EL (cell line): ENCODE measurements around the gene NEK5.

Source experiments
- DNase-seq: peaks from one replicate; pipeline ENCODE4 v3.0.0-alpha.2; 2016

NEK5 gene

GRCh38 chr13:52006523-52007245 lies 122.2 kb downstream of the NEK5 start:
- DNase-seq: no peak

- no peak for DNase-seq
Measured at GRCh38 chr13:52005841-52006522, 122.9 kb downstream of the NEK5 start.

DNA sequence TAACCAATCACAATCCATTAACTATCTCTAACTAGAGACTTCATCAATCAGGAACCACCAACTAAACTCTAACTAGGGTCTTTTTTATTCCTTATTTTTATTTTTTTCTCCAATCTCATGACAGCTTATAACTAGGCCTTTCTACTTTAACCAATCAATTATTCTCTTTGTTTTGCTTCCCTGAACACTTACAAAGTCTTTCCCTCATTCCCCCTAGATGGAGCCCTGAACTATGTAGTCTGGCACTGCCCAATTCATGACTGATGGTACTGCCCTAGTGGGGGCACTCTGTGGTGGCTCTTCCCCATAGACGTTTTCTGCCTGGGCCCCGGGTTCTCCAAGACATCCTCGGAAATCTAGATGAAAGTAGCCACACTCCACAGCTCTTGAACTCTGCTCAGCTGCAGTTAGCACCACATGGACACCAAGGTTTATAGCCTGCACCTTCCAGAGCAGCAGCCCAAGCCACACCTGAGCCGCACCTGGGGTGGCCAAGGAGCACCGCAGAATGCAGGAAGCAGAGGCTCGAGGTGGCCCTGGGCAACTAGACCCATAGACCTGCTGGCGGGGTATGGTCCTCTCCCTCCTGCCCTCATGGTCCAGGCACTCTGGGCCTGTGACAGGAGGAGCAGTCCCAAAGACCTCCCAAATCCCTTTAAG lies 124.2 kb downstream of the NEK5 start:
- DNase-seq: no peak

GRCh38 chr13:52003541-52003940 lies 125.3 kb downstream of the NEK5 start:
- no peak for DNase-seq

- DNase-seq: no peak
Measured at GRCh38 chr13:52002361-52002760, 126.5 kb downstream of the NEK5 start.

GRCh38 chr13:52001120-52001731 lies 127.6 kb downstream of the NEK5 start:
- DNase-seq: peak; percentile 33

DNA sequence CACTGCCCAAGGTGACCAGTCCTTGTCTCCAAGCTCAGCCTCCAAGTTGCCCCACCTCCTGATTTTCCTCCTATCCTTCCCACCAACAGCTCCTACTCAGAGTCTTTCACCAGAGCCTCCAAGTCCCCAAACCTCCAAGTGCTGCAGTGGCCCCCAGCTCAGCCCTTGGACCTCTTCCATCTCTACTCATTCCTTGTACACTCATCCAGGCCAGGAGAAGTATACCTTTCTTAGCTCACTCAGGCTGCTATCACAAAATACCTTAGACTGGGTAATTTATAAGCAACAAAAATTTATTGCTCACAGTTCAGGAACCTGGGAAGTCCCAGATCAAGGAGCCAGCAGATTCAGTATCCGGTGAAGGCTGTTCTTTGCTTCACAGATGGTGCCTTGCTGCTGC lies 129.0 kb downstream of the NEK5 start:
- no peak for DNase-seq

DNA sequence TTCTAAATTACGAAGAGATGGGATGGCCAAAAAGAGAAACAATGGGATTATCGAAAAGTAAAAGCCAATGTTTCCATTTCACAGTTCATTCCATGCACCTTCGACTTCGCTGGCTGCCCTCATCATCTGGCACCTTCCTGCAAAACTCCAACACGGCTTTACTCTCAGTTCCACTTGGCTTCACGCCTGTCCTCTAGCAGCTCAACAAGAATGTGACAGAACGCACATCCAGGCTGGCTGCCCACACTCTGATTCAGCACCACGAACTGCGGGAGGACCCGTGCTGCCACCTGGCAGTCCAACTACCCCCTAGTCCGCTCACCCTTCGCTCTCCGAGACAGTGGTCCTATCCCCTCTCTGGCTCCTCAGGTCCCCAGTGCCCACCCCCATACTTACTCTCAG lies 129.4 kb downstream of the NEK5 start:
- no peak for DNase-seq

DNA sequence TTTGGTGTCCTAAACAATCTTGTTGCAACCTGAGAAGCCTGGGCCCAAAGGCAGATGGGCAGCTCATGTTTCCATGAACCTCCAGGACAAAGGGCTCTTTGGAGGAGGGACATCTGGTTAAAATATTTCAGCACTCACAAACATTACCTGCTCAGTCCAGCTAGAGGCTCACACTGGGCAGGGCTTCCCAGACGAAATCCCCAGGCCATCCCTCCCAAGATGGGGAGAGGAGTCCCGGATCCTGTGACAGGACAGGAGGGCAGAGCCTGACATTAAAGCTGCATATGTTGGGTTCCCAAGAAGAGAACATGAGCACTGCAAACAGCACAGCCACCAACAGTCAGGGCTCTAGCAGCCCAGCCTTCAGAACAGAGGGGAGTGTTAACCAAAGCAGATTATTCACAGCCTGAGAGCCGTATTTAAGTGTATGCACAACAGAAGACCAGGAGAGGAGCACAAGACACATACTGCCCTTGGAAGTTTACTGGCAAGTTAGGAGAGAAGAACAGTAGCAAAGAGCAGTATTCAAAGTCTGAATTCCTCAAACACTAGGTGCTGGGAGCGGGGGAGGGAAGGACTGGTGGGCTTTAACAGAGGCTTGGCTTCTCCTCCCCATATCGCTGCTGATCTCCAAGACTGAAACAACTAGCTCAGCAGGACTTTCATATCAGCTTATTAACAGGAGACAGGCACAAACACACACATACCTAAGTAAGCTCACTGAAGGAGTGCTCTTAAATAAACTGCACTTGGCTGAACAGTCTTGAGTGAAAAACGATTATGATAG lies 130.0 kb downstream of the NEK5 start:
- DNase-seq: no peak

DNA sequence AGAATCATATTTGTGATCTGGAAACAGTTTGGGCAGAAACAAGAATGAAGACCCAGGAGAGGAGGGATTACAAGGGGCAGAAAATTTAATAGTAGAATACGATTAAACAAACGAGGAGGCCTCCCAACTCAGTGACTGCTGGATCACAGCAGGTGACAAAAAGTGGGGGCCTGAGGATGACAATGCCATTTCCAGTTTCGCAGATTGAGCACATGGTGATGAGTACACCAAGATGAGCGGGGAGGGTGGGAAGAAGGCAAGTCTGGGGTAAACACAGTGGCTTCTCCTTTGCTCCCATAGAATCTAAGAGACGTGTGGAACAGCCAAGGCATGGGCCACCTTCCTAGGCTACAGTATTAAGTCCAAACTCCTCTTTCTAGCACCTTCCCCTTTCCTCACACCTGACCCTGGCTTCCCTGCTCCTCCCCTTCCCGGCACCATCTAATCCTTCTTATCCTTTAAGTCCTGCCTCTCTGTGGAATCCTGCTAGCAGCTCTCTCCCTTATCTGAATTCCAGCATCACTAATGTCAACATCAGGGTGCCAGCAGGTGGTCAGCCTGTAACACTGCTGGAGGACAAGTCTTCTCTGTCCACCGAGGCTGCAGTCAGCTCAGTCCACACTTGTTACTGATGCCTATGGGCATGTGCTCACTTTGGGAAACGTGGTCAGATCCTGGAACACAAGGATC lies 131.1 kb downstream of the NEK5 start:
- DNase-seq: no peak

DNA sequence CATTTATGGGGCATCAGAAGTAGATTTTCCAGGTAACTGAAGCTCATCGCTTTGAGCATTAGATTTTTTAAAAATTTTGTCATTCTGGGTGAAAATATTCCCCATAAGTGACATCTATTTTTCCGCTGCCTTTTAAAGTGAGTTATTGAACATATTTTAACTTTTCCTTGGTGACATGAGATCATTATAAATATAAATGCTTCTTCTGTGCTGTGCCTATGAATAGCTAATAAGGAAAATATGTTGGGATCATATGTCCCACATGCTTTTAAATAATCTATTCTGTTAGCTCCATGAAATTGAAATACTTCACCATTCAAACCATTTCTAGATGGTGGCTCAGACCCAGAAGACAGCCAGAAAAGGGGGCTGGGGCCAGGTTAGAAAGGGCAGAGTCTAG lies 131.7 kb downstream of the NEK5 start:
- no peak for DNase-seq

DNA sequence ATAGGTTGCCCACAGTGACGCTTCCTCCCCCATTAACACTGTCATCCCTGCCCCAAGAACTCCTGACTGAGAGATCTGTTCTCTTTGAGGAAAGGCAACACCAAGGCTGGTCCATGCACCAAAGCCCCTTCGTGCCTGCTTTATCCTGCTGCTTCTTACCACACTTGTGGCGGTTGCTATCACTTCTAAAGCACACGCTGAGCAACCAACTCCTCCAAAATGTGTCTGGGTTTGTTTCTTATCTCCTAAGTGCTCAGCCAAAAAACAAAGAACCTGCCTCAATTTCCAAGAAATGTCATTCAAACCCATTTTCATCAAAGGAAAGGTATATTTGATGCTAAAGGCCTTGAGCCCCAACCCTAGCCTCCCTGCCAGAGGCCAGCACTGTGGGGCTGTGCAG lies 132.2 kb downstream of the NEK5 start:
- DNase-seq: no peak

DNA sequence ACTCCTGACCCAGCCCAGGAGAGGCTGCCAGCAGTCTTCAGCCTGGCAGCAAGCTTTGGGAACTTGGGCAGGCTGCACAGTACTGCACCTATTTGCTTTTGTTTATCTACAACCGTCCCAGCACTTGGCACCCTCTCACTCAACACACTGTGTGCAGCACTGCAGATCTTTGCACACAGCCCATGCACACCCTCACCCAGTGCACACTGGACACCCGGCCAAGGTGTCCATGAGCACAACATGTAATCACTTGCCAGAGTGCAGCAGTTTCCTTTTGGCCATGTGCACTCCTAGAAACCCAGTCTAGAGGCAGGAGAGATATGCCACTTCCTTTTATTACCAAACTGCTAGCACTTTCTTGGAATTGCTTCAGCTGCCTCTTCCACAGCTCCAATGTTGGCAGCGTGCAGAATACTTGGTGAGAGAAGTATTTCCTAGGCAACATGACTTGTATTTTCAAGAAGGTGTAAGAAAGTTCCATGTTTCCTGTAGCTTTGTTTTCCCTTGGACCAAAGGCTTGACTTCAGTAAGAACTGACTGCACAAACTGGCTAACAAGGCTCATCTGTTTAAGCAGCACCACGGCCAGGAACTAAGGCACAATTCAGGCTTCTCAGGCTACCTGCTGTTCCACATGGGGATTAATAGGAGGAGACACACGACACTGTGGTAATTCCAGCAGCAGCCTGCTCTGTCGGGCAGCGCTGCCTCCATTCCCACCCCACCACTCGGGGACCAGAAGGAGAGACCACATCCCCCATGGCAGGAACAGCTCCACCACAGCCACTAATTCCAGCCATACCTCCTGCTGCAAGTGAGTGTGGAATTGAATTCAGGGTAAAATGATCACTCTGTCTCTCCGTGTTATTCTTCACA lies 133.0 kb downstream of the NEK5 start:
- DNase-seq: no peak

GRCh38 chr13:51993713-51994112 lies 135.2 kb downstream of the NEK5 start:
- no peak for DNase-seq

- no peak for DNase-seq
Measured at GRCh38 chr13:51988988-51989618, 139.8 kb downstream of the NEK5 start.
